ENCODE data around the gene PDE4A. TPM values are rescaled to one million over a fixed set of nuclear protein-coding genes. Genes with fewer than 3 reads are reported as not detected.

Gene PDE4A
- total and polyA plus RNA-seq, 2 experiments from 2014 or later = 5.2 to 5.4 TPM

- TF ChIP-seq ZNF462 (CRISPR knock-in tag; IDR thresholded peaks at IDR 0.05) (no peak), ZNF114 (CRISPR knock-in tag; IDR thresholded peaks at IDR 0.05) (no peak), NANOG (IDR thresholded peaks at IDR 0.05; ENCODE audit: borderline replicate concordance) (no peak), CREB1 (CRISPR knock-in tag; IDR thresholded peaks at IDR 0.05; ENCODE audit: low read depth) (no peak), REST (IDR thresholded peaks at IDR 0.05; ENCODE audit: unreplicated experiment) (no peak)
Measured at GRCh38 chr19:10406191-10406590, 14.1 kb upstream of the PDE4A start (continued).

- no peaks in the 10 kb centered on the region for H3K9me3 Mint-ChIP-seq
- peaks cover 8% of the 10 kb centered on the region; the same call in 1 of the 2 replicates for H3K4me1 ChIP-seq (ENCODE audit: insufficient read depth)
- ATAC-seq = no peak
- peaks cover 34% of the 10 kb centered on the region for H3K27me3 Mint-ChIP-seq (ENCODE audit: insufficient read depth, low read depth, poor library complexity)
- H3F3A ChIP-seq (replicated peaks; ENCODE audit: low read depth) = 0 out of 2 replicates have a peak, but pooled peaks cover 6% of the 10 kb centered on the region
- no peaks in the 10 kb centered on the region for H3K9me2 ChIP-seq (ENCODE audit: insufficient read depth)
- no peak overlapping the region for H3K4me2 ChIP-seq
- H3K4me3 ChIP-seq = no peak overlapping the region
- no peak overlapping the region for H2AFZ ChIP-seq
- H4K20me1 ChIP-seq (replicated peaks; ENCODE audit: insufficient read depth) = peaks cover 7% of the 10 kb centered on the region
- peaks cover 12% of the 10 kb centered on the region for H3K4me1 Mint-ChIP-seq
- H3K36me3 Mint-ChIP-seq (ENCODE audit: low read depth) = peaks cover 7% of the 10 kb centered on the region; the same call in 1 of the 3 replicates
- H3K27me3 ChIP-seq (ENCODE audit: insufficient read depth) = peaks cover 29% of the 10 kb centered on the region
- H3K79me2 ChIP-seq (replicated peaks; ENCODE audit: insufficient read depth) = peaks cover 11% of the 10 kb centered on the region
- H3K4me3 Mint-ChIP-seq = no peak overlapping the region
- no peaks in the 10 kb centered on the region for H3K36me3 ChIP-seq (ENCODE audit: insufficient read depth)
- DNase-seq (ENCODE audit: low spot score) = no peak
- no peak overlapping the region for H3K27ac ChIP-seq (ENCODE audit: low read depth)
- no peak overlapping the region for H3K27ac Mint-ChIP-seq
- TF ChIP-seq EZH2phosphoT487 (IDR thresholded peaks at IDR 0.05; ENCODE audit: unreplicated experiment) (no peak), CREB1 (CRISPR knock-in tag; IDR thresholded peaks at IDR 0.05; ENCODE audit: low read depth) (no peak), ZNF331 (CRISPR knock-in tag; IDR thresholded peaks at IDR 0.05; ENCODE audit: low read depth) (no peak), STAT1 (IDR thresholded peaks at IDR 0.05; ENCODE audit: unreplicated experiment) (no peak), ETS1 (IDR thresholded peaks at IDR 0.05) (no peak), EZH2 (IDR thresholded peaks at IDR 0.05; ENCODE audit: low read depth, unreplicated experiment) (no peak), ZNF114 (CRISPR knock-in tag; IDR thresholded peaks at IDR 0.05) (no peak), CTCF (conservative IDR thresholded peaks at IDR 0.05; ENCODE audit: low read depth in 2 of 2) (no peak)
Measured at GRCh38 chr19:10407096-10407495, 13.2 kb upstream of the PDE4A start.

Data from GM23338 (cell line).